ENCODE measurements around the gene REV1. TPM values are rescaled to one million over a fixed set of nuclear protein-coding genes. Genes with fewer than 3 reads are reported as not detected.
A peak's percentile ranks its signal among the peaks of the same experiment; 100 is the strongest.

The REV1 gene
- total RNA-seq, 1 donor from 2014 or later = 38.2 TPM

DNA sequence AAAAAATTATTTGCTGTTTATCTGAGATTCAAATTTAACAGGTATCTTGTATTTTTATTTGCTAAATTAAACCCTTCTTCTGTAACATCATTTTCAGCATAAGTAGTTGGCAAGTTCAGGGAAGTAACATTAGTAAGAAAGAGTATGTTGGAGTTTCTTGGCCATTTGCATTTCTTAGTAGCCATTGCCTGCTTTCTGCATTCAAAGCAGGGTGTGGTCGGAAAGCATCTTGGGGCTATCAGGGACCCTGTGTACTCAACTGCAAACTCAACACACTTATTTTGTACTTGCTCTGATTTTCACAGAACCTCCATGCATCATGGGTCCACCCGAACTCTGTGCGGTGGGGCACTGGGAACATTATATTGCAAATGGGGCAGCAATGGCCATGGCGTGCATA is 30.4 kb upstream of the REV1 start:
- DNase-seq (ENCODE audit: low read depth) = no peak
- Histone ChIP-seq H3K27me3 (ENCODE audit: control insufficient read depth, insufficient read depth, low read length) (no peaks in the 10 kb centered on the region), H3K4me3 (ENCODE audit: low read depth, low read length) (no peak overlapping the region), H3K36me3 (ENCODE audit: control insufficient read depth, insufficient read depth, low read length) (no peaks in the 10 kb centered on the region)
- TF ChIP-seq CTCF (IDR thresholded peaks at IDR 0.05; ENCODE audit: insufficient read depth, low read length, severe bottlenecking) = no peak
- FAIRE-seq = no peak

DNA sequence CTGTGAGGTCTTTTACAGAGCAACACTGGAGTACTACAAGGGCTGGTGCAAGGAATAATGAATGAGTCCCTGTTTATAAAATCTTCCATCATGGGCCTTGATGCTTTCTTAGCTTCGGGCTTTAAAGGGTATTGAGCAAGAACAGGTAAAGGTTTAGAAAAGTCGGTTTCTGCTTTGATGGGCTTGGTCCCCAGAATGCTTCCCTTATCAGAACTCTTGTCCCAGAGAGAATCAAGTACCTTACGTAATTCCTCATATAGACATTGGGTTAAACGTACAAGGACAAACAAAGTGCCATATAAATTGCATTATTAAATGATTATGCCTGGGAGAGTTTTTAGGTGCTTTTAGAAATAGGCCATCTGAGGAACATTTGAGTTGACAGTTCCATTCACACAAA is 24.5 kb upstream of the REV1 start:
- no peak for DNase-seq (ENCODE audit: low read depth)
- no peak for TF ChIP-seq CTCF (IDR thresholded peaks at IDR 0.05; ENCODE audit: insufficient read depth, low read length, severe bottlenecking)
- no peaks in the 10 kb centered on the region for H3K27me3 ChIP-seq (ENCODE audit: control insufficient read depth, insufficient read depth, low read length)
- H3K36me3 ChIP-seq (ENCODE audit: control insufficient read depth, insufficient read depth, low read length) = no peaks in the 10 kb centered on the region
- H3K4me3 ChIP-seq (ENCODE audit: low read depth, low read length) = no peak overlapping the region
- no peak for FAIRE-seq

DNA sequence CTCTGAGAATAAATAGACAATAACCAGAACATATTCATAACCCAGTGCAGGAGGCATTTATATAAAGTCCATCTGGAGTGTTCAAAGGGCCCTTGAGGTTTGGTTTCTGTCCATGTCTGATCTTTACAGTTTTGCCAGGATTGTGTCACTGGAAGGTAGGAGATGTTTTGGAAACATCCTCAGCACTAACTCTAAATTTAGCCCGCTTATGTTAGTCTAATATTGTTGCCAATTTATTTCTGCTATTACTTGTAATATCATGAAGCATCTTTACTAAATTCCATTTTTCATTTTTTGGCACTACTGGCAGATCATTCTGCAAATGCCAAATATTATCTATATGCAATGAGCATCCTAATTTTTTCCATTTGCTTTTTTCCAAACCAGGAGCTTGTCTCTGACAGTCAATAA is 22.4 kb upstream of the REV1 start:
- Histone ChIP-seq H3K27me3 (ENCODE audit: control insufficient read depth, insufficient read depth, low read length) (no peaks in the 10 kb centered on the region), H3K36me3 (ENCODE audit: control insufficient read depth, insufficient read depth, low read length) (no peaks in the 10 kb centered on the region), H3K4me3 (ENCODE audit: low read depth, low read length) (no peak overlapping the region)
- DNase-seq (ENCODE audit: low read depth) = no peak
- FAIRE-seq = no peak
- no peak for TF ChIP-seq CTCF (IDR thresholded peaks at IDR 0.05; ENCODE audit: insufficient read depth, low read length, severe bottlenecking)

DNA sequence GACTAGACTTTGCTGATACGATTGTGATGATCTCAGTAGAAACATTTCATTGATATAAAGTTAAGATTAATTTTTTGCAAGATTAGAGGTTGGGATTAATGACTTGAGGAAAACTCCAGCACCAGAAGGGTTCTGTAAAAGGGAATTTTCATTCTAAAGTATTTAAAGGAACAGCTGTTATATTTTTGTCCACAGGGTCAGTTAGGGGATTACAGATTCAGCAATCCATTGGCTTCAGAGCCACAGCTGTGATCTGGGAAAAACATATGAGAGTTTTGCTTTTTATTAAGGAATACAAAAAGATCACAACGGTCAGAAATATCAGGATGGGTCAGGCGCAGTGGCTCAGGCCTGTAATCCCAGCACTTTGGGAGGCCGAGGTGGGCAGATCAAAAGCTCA is 19.6 kb upstream of the REV1 start:
- no peak for TF ChIP-seq CTCF (IDR thresholded peaks at IDR 0.05; ENCODE audit: insufficient read depth, low read length, severe bottlenecking)
- no peaks in the 10 kb centered on the region for H3K27me3 ChIP-seq (ENCODE audit: control insufficient read depth, insufficient read depth, low read length)
- no peak for DNase-seq (ENCODE audit: low read depth)
- H3K36me3 ChIP-seq (ENCODE audit: control insufficient read depth, insufficient read depth, low read length) = no peaks in the 10 kb centered on the region
- H3K4me3 ChIP-seq (ENCODE audit: low read depth, low read length) = no peak overlapping the region
- no peak for FAIRE-seq

DNA sequence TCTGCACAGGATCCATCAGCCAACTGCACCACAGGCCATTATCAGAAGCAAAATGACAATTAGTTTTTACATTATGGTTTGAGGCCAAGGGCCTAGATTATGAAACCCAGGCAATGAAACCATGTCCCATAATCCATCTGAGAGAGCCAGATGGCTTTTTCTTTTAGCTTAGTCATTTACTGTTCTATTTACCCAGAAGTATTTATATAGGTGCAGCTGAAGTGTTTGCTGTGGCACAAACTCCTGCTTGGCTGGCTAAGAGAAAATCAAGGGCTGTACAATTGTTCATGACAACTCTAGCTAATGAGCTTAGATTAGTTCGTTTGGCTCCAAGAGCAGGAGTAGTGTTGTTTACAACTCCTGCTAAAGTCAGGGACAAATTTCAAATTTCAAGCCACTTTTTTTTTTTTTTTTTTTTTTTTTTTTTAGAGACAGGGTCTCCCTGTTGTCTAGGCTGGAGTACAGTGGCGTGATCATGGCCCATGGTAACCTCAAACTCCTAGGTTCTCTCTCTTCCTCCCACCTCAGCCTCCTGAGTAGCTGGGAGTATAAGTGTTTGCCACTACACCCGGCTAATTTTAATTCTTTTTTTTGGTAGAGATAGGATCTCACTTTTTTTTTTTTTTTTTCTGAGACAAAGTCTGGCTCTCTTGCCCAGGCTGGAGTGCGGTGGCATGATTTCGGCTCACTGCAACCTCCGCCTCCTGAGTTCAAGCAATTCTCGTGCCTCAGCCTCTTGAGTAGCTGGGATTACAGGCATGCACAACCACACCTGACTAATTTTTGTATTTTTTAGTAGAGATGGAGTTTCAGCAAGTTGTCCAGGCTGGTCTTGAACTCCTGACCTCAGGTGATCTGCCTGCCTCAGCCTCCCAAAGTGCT is 18.4 kb upstream of the REV1 start:
- Histone ChIP-seq H3K36me3 (ENCODE audit: control insufficient read depth, insufficient read depth, low read length) (no peaks in the 10 kb centered on the region), H3K4me3 (ENCODE audit: low read depth, low read length) (no peak overlapping the region), H3K27me3 (ENCODE audit: control insufficient read depth, insufficient read depth, low read length) (no peaks in the 10 kb centered on the region)
- DNase-seq (ENCODE audit: low read depth) (peak; percentile 39), FAIRE-seq (no peak)
- TF ChIP-seq CTCF (IDR thresholded peaks at IDR 0.05; ENCODE audit: insufficient read depth, low read length, severe bottlenecking) = no peak

Measured in bronchial epithelial cell (primary cell).